GM13977 (cell line): ENCODE results near the gene SNTG2.
"Not testable (repeated sequence)": the region's sequence is repeated elsewhere in the genome, so short reads cannot be mapped to it uniquely, and the experiment has no call there.

Source experiments
- DNase-seq: peaks from one replicate; pipeline ENCODE4 v3.0.0; 2012; ENCODE audit warnings: low spot score
- in situ Hi-C: fragments of 300-500 bp; cut with MboI; formaldehyde crosslinking; loops from one replicate; pipeline ENCODE4 v1.12.0; 2022; ENCODE audit warnings: low sequenced_read_pairs, low pct_unique_long_range_greater_than_20kb, mixed read lengths, inconsistent platforms; ENCODE audit not compliant: unreplicated experiment
- TF ChIP-seq, protein P1 (sequence below): IDR thresholded peaks from 2 replicates; pipeline ENCODE4 v1.5.1; 2012; ENCODE audit warnings: mild to moderate bottlenecking, control low read depth; ENCODE audit not compliant: insufficient read depth; ENCODE audit errors: extremely low read depth, missing control alignments

SNTG2 gene

DNA sequence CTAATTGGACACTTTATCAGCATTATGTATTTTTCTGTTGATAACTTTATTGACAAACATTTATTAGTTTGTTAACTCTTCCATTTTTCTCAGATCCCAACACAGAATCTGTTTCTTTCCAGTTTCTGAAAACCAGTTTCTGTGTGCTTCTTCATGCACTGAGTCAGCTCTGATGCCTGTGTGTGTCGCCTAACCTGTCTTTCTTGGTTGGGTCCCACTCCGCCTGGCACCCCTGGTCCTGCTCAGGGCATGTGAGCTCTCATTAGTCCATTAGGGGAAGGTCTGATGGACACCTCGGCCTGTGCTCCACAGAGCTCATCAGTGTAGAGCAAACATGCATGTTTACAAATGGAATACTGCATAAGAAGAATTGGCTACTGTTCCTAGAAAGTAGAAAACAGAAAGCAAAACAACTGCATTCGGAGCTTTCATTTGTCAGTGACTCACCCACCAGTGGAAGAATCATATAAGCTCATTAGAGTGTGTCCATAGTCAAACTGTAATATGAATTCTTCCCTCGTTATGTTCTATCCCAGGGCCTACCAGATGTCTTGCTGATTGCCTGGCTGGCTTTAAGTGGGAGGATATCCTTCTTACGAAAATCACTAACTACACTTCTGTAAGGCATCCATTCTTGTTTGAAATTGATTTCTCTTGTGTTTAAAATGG, 137.7 kb downstream of the SNTG2 start:
- in situ Hi-C loops: no loop called here

DNA sequence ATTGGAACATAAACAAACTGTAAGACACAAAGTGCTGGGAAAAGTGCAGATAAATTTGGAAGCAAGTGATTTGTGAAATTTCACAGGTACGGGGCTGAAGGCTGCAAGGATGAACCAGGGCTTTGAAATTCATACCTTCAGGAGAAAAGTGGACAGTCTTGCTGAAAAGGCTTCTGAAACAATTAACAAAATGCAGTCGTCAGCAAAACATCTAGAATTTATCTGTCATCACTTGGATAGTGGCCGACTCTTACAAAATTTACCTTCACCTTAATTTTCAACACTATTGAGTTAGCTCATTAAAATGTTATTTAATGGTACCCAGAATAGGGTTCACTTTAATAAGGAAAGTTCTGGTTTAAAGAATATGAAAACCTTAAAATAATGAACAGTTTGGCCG, 138.3 kb downstream of the SNTG2 start:
- in situ Hi-C loops: no loop called here
- DNase-seq: no peak
- TF ChIP-seq, protein P1, sequence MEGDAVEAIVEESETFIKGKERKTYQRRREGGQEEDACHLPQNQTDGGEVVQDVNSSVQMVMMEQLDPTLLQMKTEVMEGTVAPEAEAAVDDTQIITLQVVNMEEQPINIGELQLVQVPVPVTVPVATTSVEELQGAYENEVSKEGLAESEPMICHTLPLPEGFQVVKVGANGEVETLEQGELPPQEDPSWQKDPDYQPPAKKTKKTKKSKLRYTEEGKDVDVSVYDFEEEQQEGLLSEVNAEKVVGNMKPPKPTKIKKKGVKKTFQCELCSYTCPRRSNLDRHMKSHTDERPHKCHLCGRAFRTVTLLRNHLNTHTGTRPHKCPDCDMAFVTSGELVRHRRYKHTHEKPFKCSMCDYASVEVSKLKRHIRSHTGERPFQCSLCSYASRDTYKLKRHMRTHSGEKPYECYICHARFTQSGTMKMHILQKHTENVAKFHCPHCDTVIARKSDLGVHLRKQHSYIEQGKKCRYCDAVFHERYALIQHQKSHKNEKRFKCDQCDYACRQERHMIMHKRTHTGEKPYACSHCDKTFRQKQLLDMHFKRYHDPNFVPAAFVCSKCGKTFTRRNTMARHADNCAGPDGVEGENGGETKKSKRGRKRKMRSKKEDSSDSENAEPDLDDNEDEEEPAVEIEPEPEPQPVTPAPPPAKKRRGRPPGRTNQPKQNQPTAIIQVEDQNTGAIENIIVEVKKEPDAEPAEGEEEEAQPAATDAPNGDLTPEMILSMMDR: no peak

More for the DNA sequence above, 137.7 kb downstream of the SNTG2 start:
- TF ChIP-seq, protein P1: no peak
- no peak for DNase-seq

DNA sequence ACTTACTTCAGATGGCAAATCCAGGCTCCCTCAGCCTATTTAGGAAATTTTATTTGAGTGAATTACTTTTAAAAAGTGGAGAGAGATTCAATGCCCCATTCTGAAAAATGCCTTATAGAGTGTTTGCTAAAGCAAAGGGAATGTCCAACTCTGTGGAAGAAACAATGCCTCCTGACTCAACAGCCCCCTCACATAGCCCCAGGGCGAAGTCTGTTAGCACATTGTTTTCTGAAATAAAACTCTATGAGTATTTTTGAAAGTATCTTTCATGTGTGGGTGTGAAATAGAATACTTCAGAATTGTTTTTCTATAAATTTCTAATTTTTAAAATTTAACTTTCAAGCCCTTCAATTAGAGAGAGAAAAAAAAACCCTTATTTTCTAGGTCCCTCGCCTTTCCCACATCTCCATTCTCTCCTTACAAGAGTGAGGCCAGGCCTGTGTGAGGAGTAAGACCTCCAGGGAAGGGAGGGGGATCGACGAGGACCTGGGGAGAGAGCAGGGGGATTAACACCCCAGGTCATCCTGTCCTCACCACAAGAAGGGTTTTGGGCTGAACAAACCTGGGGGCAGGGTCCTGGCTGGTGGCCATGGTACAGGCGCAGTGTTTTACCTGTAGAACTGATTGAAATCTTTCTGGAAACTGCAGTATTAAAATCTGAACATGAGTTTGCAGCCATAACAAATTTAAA, 141.4 kb downstream of the SNTG2 start:
- DNase-seq: no peak
- in situ Hi-C loops: no loop called here
- TF ChIP-seq, protein P1: no peak

DNA sequence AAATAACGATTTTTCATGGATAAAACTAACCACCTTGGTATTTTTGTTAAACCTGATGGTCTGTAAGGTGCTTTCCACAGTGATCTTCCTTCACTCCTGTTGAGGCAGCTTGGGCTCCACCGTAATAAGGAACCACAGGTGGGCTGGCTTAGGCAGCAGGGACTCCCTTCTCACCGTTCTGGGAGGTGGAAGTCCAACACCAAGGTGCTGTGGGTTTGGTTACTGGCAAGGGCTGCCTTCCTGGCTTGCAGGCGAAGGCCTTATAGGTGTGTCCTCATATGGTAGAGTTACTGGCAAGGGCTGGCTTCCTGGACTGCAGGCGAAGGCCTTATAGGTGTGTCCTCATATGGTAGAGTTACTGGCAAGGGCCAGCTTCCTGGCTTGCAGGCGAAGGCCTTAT, 143.0 kb downstream of the SNTG2 start:
- in situ Hi-C loops, DNase-seq: not testable (repeated sequence)

DNA sequence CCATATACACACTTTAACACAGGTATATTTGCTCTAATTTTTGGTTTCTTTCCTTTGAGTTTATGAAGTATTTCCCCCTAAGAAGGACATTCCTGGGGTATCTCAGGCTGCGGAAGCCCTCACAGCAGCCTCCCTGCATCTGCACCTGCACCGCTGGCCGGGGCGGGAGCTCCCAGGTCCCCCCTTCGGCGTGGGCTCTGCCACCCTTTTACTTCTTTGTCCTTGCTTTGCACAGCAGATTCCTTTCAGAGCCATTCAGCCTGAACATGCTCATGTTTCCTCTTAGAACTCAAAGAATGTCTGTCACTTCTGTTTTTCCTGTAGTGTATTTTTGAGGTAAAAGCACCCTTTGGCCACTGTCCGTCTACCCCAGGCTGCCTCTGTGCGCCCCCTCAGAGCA, 146.5 kb downstream of the SNTG2 start:
- in situ Hi-C loops: no loop called here
- TF ChIP-seq, protein P1: no peak
- no peak for DNase-seq

DNA sequence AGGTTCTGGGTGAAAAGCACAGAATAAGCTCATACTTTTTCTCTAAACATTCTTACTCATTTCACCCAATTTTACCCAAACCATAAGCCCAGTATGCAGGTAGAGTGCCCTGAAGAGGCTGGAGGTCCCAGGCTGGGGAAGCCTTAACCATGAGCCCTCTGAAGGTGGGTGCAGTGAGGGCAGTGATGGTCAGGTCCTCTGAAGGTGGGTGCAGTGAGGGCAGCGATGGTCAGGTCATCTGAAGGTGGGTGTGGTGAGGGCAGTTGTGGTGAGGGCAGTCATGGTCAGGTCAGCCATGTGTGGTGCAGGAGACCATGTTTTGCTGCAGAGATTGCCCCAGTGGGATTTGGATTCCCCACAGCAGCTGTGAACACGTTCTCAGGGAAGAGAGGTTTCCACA, 148.8 kb downstream of the SNTG2 start:
- TF ChIP-seq, protein P1: no peak
- DNase-seq: no peak

DNA sequence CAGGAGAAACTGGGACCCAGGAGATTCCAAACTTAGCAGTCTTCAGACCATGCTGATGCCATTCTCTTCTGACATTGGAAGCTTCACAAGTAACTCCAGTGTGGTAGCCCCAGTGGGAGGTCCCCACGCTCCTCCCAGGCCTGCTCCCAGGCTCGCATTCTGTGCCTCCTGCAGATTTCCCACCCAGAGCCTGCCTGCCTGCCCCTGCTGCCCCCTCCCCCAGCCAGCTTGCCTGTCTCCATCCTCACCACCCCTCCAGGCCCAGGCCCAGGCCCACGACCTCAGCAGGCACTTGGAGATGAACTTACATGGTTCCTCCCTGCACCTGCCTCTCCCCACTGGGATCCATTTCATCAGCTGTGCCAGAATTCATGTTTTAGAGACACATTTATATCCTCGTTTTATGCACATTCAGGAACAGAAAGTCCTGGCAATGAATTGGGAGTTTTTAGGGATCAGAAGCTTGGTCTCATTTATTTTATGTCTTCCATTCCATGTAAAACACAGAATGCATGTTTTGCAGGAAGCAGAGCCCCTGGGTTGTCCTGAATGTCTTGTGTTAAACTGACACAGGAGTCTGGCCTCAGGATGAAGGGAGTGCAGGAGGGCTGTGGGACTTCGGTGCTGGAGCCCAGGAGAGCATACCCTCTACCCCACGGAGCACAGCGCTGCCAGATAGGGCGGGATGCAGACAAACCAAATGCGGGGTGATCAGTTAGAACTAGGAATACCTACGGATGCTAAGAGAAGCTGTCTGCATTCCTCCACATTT, 150.5 kb downstream of the SNTG2 start:
- DNase-seq: no peak
- in situ Hi-C loops: no loop called here
- TF ChIP-seq, protein P1: no peak

More for the DNA sequence above, 148.8 kb downstream of the SNTG2 start:
- in situ Hi-C loops: no loop called here
